Left hindlimb (tissue), 1 donor: ENCODE measurements around the gene ODAD3.
A peak's percentile ranks its signal among the peaks of the same experiment; 100 is the strongest.
"Not testable (repeated sequence)": the region's sequence is repeated elsewhere in the genome, so short reads cannot be mapped to it uniquely, and the experiment has no call there.

Source experiments
- DNase-seq: peaks from one replicate; pipeline ENCODE4 v3.0.0-alpha.2; 2018

Gene ODAD3

GRCh38 chr19:11434703-11435056, 241 bp downstream of the ODAD3 start:
- DNase-seq = no peak

- not testable (repeated sequence) for DNase-seq
Observed at GRCh38 chr19:11433526-11433925, 1.4 kb downstream of the ODAD3 start.

GRCh38 chr19:11426656-11427055, 8.3 kb downstream of the ODAD3 start:
- no peak for DNase-seq

GRCh38 chr19:11425719-11426457, 9.0 kb downstream of the ODAD3 start:
- no peak for DNase-seq

GRCh38 chr19:11423791-11424181, 11.1 kb downstream of the ODAD3 start:
- DNase-seq = no peak

GRCh38 chr19:11423164-11423790, 11.6 kb downstream of the ODAD3 start:
- no peak for DNase-seq

- DNase-seq = peak; percentile 70
Observed at GRCh38 chr19:11422163-11423065, 12.5 kb downstream of the ODAD3 start.

GRCh38 chr19:11421371-11422098, 13.4 kb downstream of the ODAD3 start:
- no peak for DNase-seq

- no peak for DNase-seq
Observed at GRCh38 chr19:11420429-11421370, 14.2 kb downstream of the ODAD3 start.

GRCh38 chr19:11418549-11419506, 16.1 kb downstream of the ODAD3 start, which contains the start of gene RGL3:
Gene RGL3, minus strand, starts transcription at chr19:11419314. Its CDS starts 36 bp downstream, at chr19:11419278.
- no peak for DNase-seq

- DNase-seq = no peak
Observed at GRCh38 chr19:11418094-11418548, 16.8 kb downstream of the ODAD3 start.

- DNase-seq = no peak
Observed at GRCh38 chr19:11416346-11417052, 18.4 kb downstream of the ODAD3 start.

GRCh38 chr19:11414544-11414943, 20.4 kb downstream of the ODAD3 start:
- DNase-seq = no peak

GRCh38 chr19:11410682-11411081, 24.2 kb downstream of the ODAD3 start:
- DNase-seq = no peak

- no peak for DNase-seq
Observed at GRCh38 chr19:11408591-11408990, 26.3 kb downstream of the ODAD3 start.

- DNase-seq = not testable (repeated sequence)
Observed at GRCh38 chr19:11406703-11407236, 28.2 kb downstream of the ODAD3 start.

- DNase-seq = no peak
Observed at GRCh38 chr19:11405846-11406643, 28.9 kb downstream of the ODAD3 start.

- no peak for DNase-seq
Observed at GRCh38 chr19:11404588-11405222, 30.2 kb downstream of the ODAD3 start.
